SK-N-SH treated with all-trans-retinoic acid at 6 μM for 48 hours (cell line): ENCODE results near the gene PTPRT.

ENCODE experiments used
- ATAC-seq: fragments of 200-7000 bp; cut with Tn5 transposase; 3 replicates; pipeline ENCODE4 v1.9.1; 2020; ENCODE audit warnings: mild to moderate bottlenecking, moderate library complexity
- ARNTL ChIP-seq: fragments of 450-650 bp; formaldehyde crosslinking; IDR thresholded peaks from 2 replicates; pipeline ENCODE4 v1.5.0; 2020; ENCODE audit warnings: low read depth, mild to moderate bottlenecking, moderate library complexity, borderline replicate concordance
- CSDC2 ChIP-seq: fragments of 250-450 bp; sonication (Bioruptor Pico); IDR thresholded peaks from 2 replicates; pipeline ENCODE4 v1.5.0; 2020; ENCODE audit warnings: mild to moderate bottlenecking, moderate library complexity
- ESRRG ChIP-seq: fragments of 250-450 bp; sonication (Bioruptor Pico); IDR thresholded peaks from 2 replicates; pipeline ENCODE4 v1.6.1; 2021; ENCODE audit warnings: mild to moderate bottlenecking
- GLIS3 ChIP-seq: fragments of 250-450 bp; sonication (Bioruptor Pico); IDR thresholded peaks from 2 replicates; pipeline ENCODE4 v1.5.0; 2020; ENCODE audit warnings: mild to moderate bottlenecking, moderate library complexity
- ISL1 ChIP-seq: fragments of 250-450 bp; sonication (Bioruptor Pico); IDR thresholded peaks from 2 replicates; pipeline ENCODE4 v2.1.2; 2022; ENCODE audit warnings: mild to moderate bottlenecking, moderate library complexity
- PPARA ChIP-seq: fragments of 250-450 bp; sonication (Bioruptor Pico); IDR thresholded peaks from 2 replicates; pipeline ENCODE4 v1.5.0; 2020; ENCODE audit warnings: mild to moderate bottlenecking, borderline replicate concordance
- SNAI2 ChIP-seq: fragments of 250-450 bp; sonication (Bioruptor Pico); IDR thresholded peaks from 2 replicates; pipeline ENCODE4 v1.5.0; 2020; ENCODE audit warnings: mild to moderate bottlenecking, moderate library complexity
- TCF4 ChIP-seq: fragments of 250-450 bp; sonication (Bioruptor Pico); IDR thresholded peaks from 2 replicates; pipeline ENCODE4 v1.8.0; 2021; ENCODE audit warnings: mild to moderate bottlenecking, moderate library complexity, borderline replicate concordance
- TOX ChIP-seq: fragments of 250-450 bp; sonication (Bioruptor Pico); IDR thresholded peaks from 2 replicates; pipeline ENCODE4 v1.8.0; 2021; ENCODE audit warnings: mild to moderate bottlenecking, moderate library complexity, borderline replicate concordance
- ZC3H10 ChIP-seq: fragments of 250-450 bp; sonication (Bioruptor Pico); IDR thresholded peaks from 2 replicates; pipeline ENCODE4 v1.5.1; 2021; ENCODE audit warnings: mild to moderate bottlenecking, moderate library complexity
- ZFP3 ChIP-seq: fragments of 250-450 bp; sonication (Bioruptor Pico); IDR thresholded peaks from 2 replicates; pipeline ENCODE4 v1.5.0; 2020; ENCODE audit warnings: mild to moderate bottlenecking, moderate library complexity
- ZFP30 ChIP-seq: fragments of 450-650 bp; formaldehyde crosslinking; IDR thresholded peaks from 2 replicates; pipeline ENCODE4 v1.5.0; 2022; ENCODE audit warnings: mild to moderate bottlenecking, moderate library complexity
- ZNF565 ChIP-seq: fragments of 450-650 bp; formaldehyde crosslinking; conservative IDR thresholded peaks from 2 replicates; pipeline ENCODE4 v1.5.0; 2020; ENCODE audit warnings: low read depth, mild to moderate bottlenecking, moderate library complexity
- ZNF70 ChIP-seq: fragments of 450-650 bp; formaldehyde crosslinking; IDR thresholded peaks from 2 replicates; pipeline ENCODE4 v1.5.0; 2020; ENCODE audit warnings: mild to moderate bottlenecking, moderate library complexity
- ZNF8 ChIP-seq: fragments of 450-650 bp; formaldehyde crosslinking; IDR thresholded peaks from 2 replicates; pipeline ENCODE4 v1.5.0; 2020; ENCODE audit warnings: mild to moderate bottlenecking, moderate library complexity
- TF ChIP-seq, protein P1 (sequence below): fragments of 250-450 bp; sonication (Bioruptor Pico); IDR thresholded peaks from 2 replicates; pipeline ENCODE4 v1.5.0; 2020; ENCODE audit warnings: mild to moderate bottlenecking, moderate library complexity
- TF ChIP-seq, protein P2 (sequence below): fragments of 250-450 bp; sonication (Bioruptor Pico); IDR thresholded peaks from 2 replicates; pipeline ENCODE4 v1.8.0; 2021; ENCODE audit warnings: low read depth, mild to moderate bottlenecking, moderate library complexity, borderline replicate concordance
- TF ChIP-seq, protein P3 (sequence below): fragments of 250-450 bp; sonication (Bioruptor Pico); IDR thresholded peaks from 2 replicates; pipeline ENCODE4 v1.5.1; 2021; ENCODE audit warnings: mild to moderate bottlenecking, moderate library complexity
- TF ChIP-seq, protein P4 (sequence below): fragments of 250-450 bp; sonication (Bioruptor Pico); IDR thresholded peaks from 2 replicates; pipeline ENCODE4 v1.8.0; 2020; ENCODE audit warnings: mild to moderate bottlenecking, moderate library complexity, borderline replicate concordance

Gene PTPRT

DNA sequence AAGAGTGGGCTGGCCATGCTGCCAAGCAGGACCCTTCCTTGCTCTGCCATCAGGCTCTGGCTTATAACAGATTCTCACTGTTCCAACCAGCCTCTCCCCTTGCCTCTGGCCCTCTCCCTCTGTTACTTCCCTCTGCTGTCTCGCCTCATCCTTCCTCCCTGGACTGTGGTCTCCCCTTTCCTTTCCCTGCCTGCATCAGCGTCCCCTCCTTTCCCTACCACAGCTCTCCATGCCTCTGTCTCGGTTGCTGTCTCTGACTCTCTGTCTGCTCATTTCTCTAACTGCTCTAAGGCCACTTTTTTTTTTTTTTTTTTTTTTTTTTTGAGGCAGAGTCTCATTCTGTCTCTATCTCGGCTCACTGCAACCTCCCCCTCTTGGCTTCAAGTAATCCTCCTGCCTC lies 173.4 kb downstream of the PTPRT start (continued):
- TF ChIP-seq, protein P1, sequence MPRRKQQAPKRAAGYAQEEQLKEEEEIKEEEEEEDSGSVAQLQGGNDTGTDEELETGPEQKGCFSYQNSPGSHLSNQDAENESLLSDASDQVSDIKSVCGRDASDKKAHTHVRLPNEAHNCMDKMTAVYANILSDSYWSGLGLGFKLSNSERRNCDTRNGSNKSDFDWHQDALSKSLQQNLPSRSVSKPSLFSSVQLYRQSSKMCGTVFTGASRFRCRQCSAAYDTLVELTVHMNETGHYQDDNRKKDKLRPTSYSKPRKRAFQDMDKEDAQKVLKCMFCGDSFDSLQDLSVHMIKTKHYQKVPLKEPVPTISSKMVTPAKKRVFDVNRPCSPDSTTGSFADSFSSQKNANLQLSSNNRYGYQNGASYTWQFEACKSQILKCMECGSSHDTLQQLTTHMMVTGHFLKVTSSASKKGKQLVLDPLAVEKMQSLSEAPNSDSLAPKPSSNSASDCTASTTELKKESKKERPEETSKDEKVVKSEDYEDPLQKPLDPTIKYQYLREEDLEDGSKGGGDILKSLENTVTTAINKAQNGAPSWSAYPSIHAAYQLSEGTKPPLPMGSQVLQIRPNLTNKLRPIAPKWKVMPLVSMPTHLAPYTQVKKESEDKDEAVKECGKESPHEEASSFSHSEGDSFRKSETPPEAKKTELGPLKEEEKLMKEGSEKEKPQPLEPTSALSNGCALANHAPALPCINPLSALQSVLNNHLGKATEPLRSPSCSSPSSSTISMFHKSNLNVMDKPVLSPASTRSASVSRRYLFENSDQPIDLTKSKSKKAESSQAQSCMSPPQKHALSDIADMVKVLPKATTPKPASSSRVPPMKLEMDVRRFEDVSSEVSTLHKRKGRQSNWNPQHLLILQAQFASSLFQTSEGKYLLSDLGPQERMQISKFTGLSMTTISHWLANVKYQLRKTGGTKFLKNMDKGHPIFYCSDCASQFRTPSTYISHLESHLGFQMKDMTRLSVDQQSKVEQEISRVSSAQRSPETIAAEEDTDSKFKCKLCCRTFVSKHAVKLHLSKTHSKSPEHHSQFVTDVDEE, result no peak

DNA sequence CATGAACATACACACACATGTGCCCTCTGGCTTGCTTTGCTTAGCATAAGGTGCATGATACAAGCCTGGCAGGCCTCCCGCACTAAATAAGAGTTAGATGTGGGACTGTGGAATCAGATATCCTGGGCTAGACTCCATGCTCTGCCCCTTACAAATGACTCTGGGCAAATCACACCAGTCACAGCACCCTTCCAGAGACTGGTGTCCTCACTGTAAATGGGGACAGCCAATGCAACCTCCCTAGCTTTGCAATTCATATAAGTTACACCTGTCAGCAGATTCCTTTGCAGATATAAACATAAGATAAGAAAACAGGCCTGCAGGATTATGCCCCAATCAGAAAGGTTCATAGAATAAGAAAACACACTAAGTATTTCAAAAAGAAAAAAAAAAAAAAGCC lies 174.1 kb downstream of the PTPRT start:
- ATAC-seq, result no peak
- TF ChIP-seq, protein P2, sequence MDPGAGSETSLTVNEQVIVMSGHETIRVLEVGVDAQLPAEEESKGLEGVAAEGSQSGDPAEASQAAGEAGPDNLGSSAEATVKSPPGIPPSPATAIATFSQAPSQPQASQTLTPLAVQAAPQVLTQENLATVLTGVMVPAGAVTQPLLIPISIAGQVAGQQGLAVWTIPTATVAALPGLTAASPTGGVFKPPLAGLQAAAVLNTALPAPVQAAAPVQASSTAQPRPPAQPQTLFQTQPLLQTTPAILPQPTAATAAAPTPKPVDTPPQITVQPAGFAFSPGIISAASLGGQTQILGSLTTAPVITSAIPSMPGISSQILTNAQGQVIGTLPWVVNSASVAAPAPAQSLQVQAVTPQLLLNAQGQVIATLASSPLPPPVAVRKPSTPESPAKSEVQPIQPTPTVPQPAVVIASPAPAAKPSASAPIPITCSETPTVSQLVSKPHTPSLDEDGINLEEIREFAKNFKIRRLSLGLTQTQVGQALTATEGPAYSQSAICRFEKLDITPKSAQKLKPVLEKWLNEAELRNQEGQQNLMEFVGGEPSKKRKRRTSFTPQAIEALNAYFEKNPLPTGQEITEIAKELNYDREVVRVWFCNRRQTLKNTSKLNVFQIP (CRISPR knock-in tag), result no peak
- TF ChIP-seq, protein P1, result no peak
- no peak for TF ChIP-seq ZFP30 (CRISPR knock-in tag)
- no peak for TF ChIP-seq ZC3H10 (CRISPR knock-in tag)
- TF ChIP-seq ZNF565 (CRISPR knock-in tag), result no peak
- TF ChIP-seq ZFP3 (CRISPR knock-in tag), result no peak
- no peak for TF ChIP-seq GLIS3
- no peak for TF ChIP-seq SNAI2
- TF ChIP-seq ESRRG (CRISPR knock-in tag), result no peak
- TF ChIP-seq TOX, result no peak
- no peak for TF ChIP-seq TCF4
- TF ChIP-seq, protein P3, sequence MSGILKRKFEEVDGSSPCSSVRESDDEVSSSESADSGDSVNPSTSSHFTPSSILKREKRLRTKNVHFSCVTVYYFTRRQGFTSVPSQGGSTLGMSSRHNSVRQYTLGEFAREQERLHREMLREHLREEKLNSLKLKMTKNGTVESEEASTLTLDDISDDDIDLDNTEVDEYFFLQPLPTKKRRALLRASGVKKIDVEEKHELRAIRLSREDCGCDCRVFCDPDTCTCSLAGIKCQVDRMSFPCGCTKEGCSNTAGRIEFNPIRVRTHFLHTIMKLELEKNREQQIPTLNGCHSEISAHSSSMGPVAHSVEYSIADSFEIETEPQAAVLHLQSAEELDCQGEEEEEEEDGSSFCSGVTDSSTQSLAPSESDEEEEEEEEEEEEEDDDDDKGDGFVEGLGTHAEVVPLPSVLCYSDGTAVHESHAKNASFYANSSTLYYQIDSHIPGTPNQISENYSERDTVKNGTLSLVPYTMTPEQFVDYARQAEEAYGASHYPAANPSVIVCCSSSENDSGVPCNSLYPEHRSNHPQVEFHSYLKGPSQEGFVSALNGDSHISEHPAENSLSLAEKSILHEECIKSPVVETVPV (CRISPR knock-in tag), result no peak
- TF ChIP-seq, protein P4, sequence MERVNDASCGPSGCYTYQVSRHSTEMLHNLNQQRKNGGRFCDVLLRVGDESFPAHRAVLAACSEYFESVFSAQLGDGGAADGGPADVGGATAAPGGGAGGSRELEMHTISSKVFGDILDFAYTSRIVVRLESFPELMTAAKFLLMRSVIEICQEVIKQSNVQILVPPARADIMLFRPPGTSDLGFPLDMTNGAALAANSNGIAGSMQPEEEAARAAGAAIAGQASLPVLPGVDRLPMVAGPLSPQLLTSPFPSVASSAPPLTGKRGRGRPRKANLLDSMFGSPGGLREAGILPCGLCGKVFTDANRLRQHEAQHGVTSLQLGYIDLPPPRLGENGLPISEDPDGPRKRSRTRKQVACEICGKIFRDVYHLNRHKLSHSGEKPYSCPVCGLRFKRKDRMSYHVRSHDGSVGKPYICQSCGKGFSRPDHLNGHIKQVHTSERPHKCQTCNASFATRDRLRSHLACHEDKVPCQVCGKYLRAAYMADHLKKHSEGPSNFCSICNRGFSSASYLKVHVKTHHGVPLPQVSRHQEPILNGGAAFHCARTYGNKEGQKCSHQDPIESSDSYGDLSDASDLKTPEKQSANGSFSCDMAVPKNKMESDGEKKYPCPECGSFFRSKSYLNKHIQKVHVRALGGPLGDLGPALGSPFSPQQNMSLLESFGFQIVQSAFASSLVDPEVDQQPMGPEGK (CRISPR knock-in tag), result no peak
- TF ChIP-seq ZNF70 (CRISPR knock-in tag), result no peak
- TF ChIP-seq ARNTL (CRISPR knock-in tag), result no peak

DNA sequence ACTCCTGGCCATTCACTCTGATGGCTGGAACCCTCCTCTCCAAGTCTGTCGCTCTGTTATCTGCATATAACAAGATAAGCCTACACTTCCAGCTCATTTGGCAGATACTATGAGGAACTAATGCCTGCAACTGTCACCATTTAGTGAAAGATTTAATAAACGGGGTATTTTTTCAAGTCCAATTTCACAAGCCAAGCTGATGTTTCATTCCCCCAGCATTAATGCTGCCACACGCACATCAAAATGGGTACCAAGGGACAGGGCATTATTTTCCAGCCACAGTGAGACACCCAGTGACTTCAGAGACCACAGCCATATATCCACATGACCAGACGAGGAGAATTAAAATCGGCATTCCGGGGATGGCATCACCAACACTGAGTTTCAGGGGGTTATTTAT lies 175.5 kb downstream of the PTPRT start:
- ATAC-seq, result no peak
- TF ChIP-seq, protein P2 (CRISPR knock-in tag), result no peak
- TF ChIP-seq ISL1 (CRISPR knock-in tag), result no peak
- TF ChIP-seq, protein P1, result no peak
- TF ChIP-seq ZNF565 (CRISPR knock-in tag), result no peak
- TF ChIP-seq ESRRG (CRISPR knock-in tag), result no peak
- no peak for TF ChIP-seq ZNF8 (CRISPR knock-in tag)
- no peak for TF ChIP-seq PPARA (CRISPR knock-in tag)
- TF ChIP-seq TOX, result no peak
- TF ChIP-seq CSDC2, result no peak
- TF ChIP-seq, protein P4 (CRISPR knock-in tag), result no peak
